Nucleus accumbens (tissue), 56 donors: Measurements from ENCODE around the gene MADD.
A peak's percentile ranks its signal among the peaks of the same experiment; 100 is the strongest.

Experiments used
- DNase-seq, 56 donors: peaks; one replicate each; lab custom pipeline; 2025; lab: John Stamatoyannopoulos, UW

MADD gene

GRCh38 chr11:47271961-47272661 is 2.2 kb downstream of the MADD start:
- DNase-seq: peak in 14 of 56 donors; percentile 1 to 33 (median 12)

GRCh38 chr11:47272706-47273105 is 2.8 kb downstream of the MADD start:
- DNase-seq: no peak

GRCh38 chr11:47274495-47275235 is 4.7 kb downstream of the MADD start:
- no peak for DNase-seq

- DNase-seq: no peak
These were observed 7.0 kb downstream of the MADD start for GRCh38 chr11:47276923-47277322.

GRCh38 chr11:47278058-47278457 is 8.1 kb downstream of the MADD start:
- DNase-seq: no peak

GRCh38 chr11:47278769-47279168 is 8.8 kb downstream of the MADD start:
- DNase-seq: no peak

- DNase-seq: no peak
These were observed 10.2 kb downstream of the MADD start for GRCh38 chr11:47280099-47280498.

GRCh38 chr11:47280860-47281259 is 10.9 kb downstream of the MADD start:
- DNase-seq: no peak

GRCh38 chr11:47282462-47282861 is 12.5 kb downstream of the MADD start:
- no peak for DNase-seq

- DNase-seq: no peak
These were observed 14.2 kb downstream of the MADD start for GRCh38 chr11:47284151-47284550.

- DNase-seq: no peak
These were observed 16.2 kb downstream of the MADD start for GRCh38 chr11:47285969-47286770.

- no peak for DNase-seq
These were observed 18.1 kb downstream of the MADD start for GRCh38 chr11:47288066-47288465.

- no peak for DNase-seq
These were observed 19.9 kb downstream of the MADD start for GRCh38 chr11:47289856-47290255.

- no peak for DNase-seq
These were observed 25.5 kb downstream of the MADD start for GRCh38 chr11:47295385-47295784.

GRCh38 chr11:47296045-47296444 is 26.1 kb downstream of the MADD start:
- DNase-seq: no peak

- no peak for DNase-seq
These were observed 29.1 kb downstream of the MADD start for GRCh38 chr11:47299078-47299477.

- DNase-seq: no peak
These were observed 32.9 kb downstream of the MADD start for GRCh38 chr11:47302853-47303252.

- DNase-seq: peak in 48 of 56 donors; percentile 2 to 76 (median 33)
These were observed 36.0 kb downstream of the MADD start for GRCh38 chr11:47305734-47306483.

GRCh38 chr11:47306484-47306844 is 36.5 kb downstream of the MADD start:
- DNase-seq: no peak

- DNase-seq: no peak
These were observed 38.3 kb downstream of the MADD start for GRCh38 chr11:47308050-47308823.
